Smooth muscle cell (in vitro differentiated cells): Measurements from ENCODE around the gene ZNF302. TPM values are rescaled to one million over a fixed set of nuclear protein-coding genes. Genes with fewer than 3 reads are reported as not detected.
"Not testable (repeated sequence)": the region's sequence is repeated elsewhere in the genome, so short reads cannot be mapped to it uniquely, and the experiment has no call there.

Experiments
- DNase-seq: peaks from one replicate; lab custom pipeline; 2025; ENCODE audit not compliant: unreplicated experiment; lab: John Stamatoyannopoulos, UW
- H2AFZ ChIP-seq: fragments of 200-600 bp; sonication (generic); 2 replicates; pipeline ENCODE4 v1.6.0; 2016; ENCODE audit warnings: antibody characterized with exemption, low read depth, mild to moderate bottlenecking
- H3F3A ChIP-seq: fragments of 200-600 bp; sonication (generic); 2 replicates; pipeline ENCODE4 v1.6.0; 2017; ENCODE audit warnings: antibody characterized with exemption, low read depth
- H3K27ac ChIP-seq: fragments of 200-600 bp; sonication (generic); 2 replicates; pipeline ENCODE4 v1.5.1; 2016; ENCODE audit warnings: low read depth, mild to moderate bottlenecking
- H3K27me3 ChIP-seq: fragments of 200-600 bp; sonication (generic); 2 replicates; pipeline ENCODE4 v1.6.1; 2016; ENCODE audit warnings: low read depth, mild to moderate bottlenecking
- H3K36me3 ChIP-seq: fragments of 200-600 bp; sonication (generic); 2 replicates; pipeline ENCODE4 v1.5.1; 2016; ENCODE audit warnings: low read depth
- H3K4me1 ChIP-seq: fragments of 200-600 bp; sonication (generic); 2 replicates; pipeline ENCODE4 v1.5.1; 2016; ENCODE audit warnings: low read depth
- H3K4me2 ChIP-seq: fragments of 200-600 bp; sonication (generic); 2 replicates; pipeline ENCODE4 v1.6.0; 2016; ENCODE audit warnings: mild to moderate bottlenecking
- H3K4me3 ChIP-seq: fragments of 200-600 bp; sonication (generic); 2 replicates; pipeline ENCODE4 v1.5.1; 2016; ENCODE audit warnings: mild to moderate bottlenecking
- H3K79me2 ChIP-seq: fragments of 200-600 bp; sonication (generic); 2 replicates; pipeline ENCODE4 v1.6.0; 2016; ENCODE audit warnings: low read depth, mild to moderate bottlenecking
- H3K9ac ChIP-seq: fragments of 200-600 bp; sonication (generic); 2 replicates; pipeline ENCODE4 v1.6.0; 2016; ENCODE audit warnings: low read depth
- H3K9me3 ChIP-seq: fragments of 200-600 bp; sonication (generic); replicated peaks from 2 replicates; pipeline ENCODE4 v1.5.1; 2016; ENCODE audit warnings: low read depth
- H4K20me1 ChIP-seq: fragments of 200-600 bp; sonication (generic); 2 replicates; pipeline ENCODE4 v1.6.0; 2016; ENCODE audit warnings: low read depth
- WGBS: methylation state at CpG from one replicate; pipeline ENCODE4 v1.1.7; 2016; ENCODE audit warnings: low lambda C conversion rate; 5-methylcytosine and 5-hydroxymethylcytosine counted together
- polyA plus RNA-seq: library from polyadenylated mRNA; unstranded; fragments of >200 nt; fragmentation: Nextera tagmentation; extraction: Ambion mirVana; gene quantifications from 2 replicates; pipeline ENCODE4 v1.2.1, GENCODE V29; 2016
- total RNA-seq: library from RNA; depleted of rRNA; stranded (reverse); fragments of >200 nt; gene quantifications from 2 replicates; pipeline ENCODE4 v1.2.3, GENCODE V29; 2014
- TF ChIP-seq, protein P1 (sequence below): fragments of 200-600 bp; sonication (generic); IDR thresholded peaks from 2 replicates; pipeline ENCODE4 v1.5.1; 2017; ENCODE audit warnings: borderline replicate concordance, mild to moderate bottlenecking, antibody characterized with exemption; ENCODE audit not compliant: insufficient read depth, poor library complexity, severe bottlenecking

ZNF302 gene
- total and polyA plus RNA-seq, 2 experiments from 2014 or later = 11.5 to 16.0 TPM

DNA sequence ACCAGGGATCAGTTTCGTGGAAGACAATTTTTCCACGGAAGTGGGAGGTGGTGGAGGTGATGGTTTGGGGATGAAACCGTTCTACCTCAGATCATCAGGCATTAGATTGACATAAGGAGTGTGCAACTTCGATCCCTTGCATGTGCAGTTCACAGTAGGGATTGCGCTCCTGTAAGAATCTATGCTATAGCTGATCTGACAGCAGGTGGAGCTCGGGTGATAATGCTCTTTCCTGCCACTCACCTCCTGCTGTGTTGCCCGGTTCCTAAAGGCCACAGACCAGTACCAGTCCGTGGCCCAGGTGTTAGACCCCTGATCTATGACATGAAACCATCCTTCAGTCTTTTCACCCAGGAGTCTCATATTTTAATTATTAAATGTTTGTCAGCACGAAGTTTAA, 4.0 kb downstream of the ZNF302 start:
- Histone ChIP-seq H3K27ac (no peak overlapping the region), H3K9me3 (peaks cover 8% of the 10 kb centered on the region), H3K4me3 (no peak overlapping the region), H3K9ac (no peak overlapping the region), H3K79me2 (peaks cover 12% of the 10 kb centered on the region), H3K4me2 (no peak overlapping the region), H4K20me1 (no peaks in the 10 kb centered on the region), H3F3A (no peaks in the 10 kb centered on the region), H2AFZ (no peak overlapping the region), H3K27me3 (no peaks in the 10 kb centered on the region), H3K4me1 (peaks cover 7% of the 10 kb centered on the region), H3K36me3 (peaks cover 59% of the 10 kb centered on the region)
- no peak for DNase-seq
- TF ChIP-seq, protein P1, sequence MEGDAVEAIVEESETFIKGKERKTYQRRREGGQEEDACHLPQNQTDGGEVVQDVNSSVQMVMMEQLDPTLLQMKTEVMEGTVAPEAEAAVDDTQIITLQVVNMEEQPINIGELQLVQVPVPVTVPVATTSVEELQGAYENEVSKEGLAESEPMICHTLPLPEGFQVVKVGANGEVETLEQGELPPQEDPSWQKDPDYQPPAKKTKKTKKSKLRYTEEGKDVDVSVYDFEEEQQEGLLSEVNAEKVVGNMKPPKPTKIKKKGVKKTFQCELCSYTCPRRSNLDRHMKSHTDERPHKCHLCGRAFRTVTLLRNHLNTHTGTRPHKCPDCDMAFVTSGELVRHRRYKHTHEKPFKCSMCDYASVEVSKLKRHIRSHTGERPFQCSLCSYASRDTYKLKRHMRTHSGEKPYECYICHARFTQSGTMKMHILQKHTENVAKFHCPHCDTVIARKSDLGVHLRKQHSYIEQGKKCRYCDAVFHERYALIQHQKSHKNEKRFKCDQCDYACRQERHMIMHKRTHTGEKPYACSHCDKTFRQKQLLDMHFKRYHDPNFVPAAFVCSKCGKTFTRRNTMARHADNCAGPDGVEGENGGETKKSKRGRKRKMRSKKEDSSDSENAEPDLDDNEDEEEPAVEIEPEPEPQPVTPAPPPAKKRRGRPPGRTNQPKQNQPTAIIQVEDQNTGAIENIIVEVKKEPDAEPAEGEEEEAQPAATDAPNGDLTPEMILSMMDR = no peak
- 99% methylated on average over 9 of the region's 9 CpGs for WGBS

DNA sequence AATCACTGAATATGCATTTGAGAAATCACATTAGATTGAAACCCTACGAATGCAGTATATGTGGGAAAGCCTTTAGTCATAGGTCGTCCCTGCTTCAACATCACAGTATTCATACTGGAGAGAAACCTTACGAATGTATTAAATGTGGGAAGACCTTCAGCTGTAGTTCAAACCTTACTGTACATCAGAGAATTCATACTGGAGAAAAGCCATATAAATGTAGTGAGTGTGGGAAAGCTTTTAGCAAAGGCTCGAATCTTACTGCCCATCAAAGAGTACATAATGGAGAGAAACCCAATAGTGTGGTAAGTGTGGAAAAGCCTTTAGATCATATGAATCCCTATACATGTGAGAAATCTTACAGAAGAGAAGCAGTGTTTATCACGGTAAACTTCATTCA, 7.8 kb downstream of the ZNF302 start:
- WGBS = 96% methylated on average over 5 of the region's 5 CpGs
- H3K36me3 ChIP-seq = peaks cover 46% of the 10 kb centered on the region

DNA sequence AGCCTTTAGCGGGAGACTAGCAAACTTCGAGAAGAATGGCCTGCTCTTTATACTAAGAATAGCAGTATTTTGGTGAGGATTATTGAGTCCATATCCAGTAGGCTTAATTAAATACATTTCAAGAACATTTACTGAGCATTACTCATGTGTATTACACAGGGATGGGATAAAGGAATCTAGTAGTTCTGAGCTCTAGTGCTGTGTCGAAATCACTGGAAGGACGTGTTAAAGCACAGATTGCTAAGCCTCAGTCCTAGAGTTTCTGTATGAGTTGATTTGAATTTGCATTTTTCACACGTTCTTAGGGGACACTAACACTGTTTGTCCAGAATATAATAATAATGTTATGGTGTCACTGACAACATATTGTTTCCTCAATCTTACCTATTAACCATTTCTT, 9.0 kb downstream of the ZNF302 start:
- no peaks in the 10 kb centered on the region for H3K27me3 ChIP-seq
- no peaks in the 10 kb centered on the region for H3K4me1 ChIP-seq
- H3K4me3 ChIP-seq = no peak overlapping the region
- no peak overlapping the region for H3K27ac ChIP-seq
- 94% methylated on average over 5 of the region's 5 CpGs for WGBS
- no peak overlapping the region for H2AFZ ChIP-seq
- H3K9me3 ChIP-seq = peaks cover 11% of the 10 kb centered on the region
- TF ChIP-seq, protein P1 = no peak
- H3K9ac ChIP-seq = no peak overlapping the region
- no peaks in the 10 kb centered on the region for H3K79me2 ChIP-seq
- H3K36me3 ChIP-seq = peaks cover 36% of the 10 kb centered on the region
- no peaks in the 10 kb centered on the region for H3F3A ChIP-seq
- H3K4me2 ChIP-seq = no peak overlapping the region
- DNase-seq = no peak
- H4K20me1 ChIP-seq = no peaks in the 10 kb centered on the region

More for the DNA sequence above, 7.8 kb downstream of the ZNF302 start:
- DNase-seq, H3K27ac ChIP-seq, H2AFZ ChIP-seq, H3K79me2 ChIP-seq, H3K4me3 ChIP-seq, H3F3A ChIP-seq, H3K9ac ChIP-seq, H3K4me1 ChIP-seq, H3K4me2 ChIP-seq, H3K27me3 ChIP-seq, H4K20me1 ChIP-seq: not testable (repeated sequence)
- peaks cover 11% of the 10 kb centered on the region for H3K9me3 ChIP-seq

DNA sequence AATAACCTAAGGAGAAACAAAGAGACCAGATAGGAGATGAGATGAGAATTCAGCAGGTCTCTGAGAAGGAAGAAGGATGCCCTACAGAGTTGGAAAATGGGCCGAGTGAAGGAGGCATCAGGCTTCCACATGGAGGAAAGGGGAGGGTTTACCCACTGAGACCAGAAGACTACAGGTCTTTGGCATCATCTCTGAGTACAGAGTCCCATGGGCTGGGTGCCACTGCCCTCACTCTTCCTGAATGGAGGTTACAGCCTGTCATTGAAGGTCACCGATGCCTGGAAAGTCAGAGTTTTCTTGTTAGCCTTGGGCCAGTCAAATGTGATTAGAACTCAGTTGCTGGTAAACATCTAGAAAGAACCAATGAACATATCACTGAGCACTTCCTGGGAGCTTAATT, 9.9 kb downstream of the ZNF302 start:
- Histone ChIP-seq H3K9ac (no peak overlapping the region), H3K27ac (no peak overlapping the region), H3K9me3 (peaks cover 11% of the 10 kb centered on the region), H2AFZ (no peak overlapping the region), H3K27me3 (no peaks in the 10 kb centered on the region), H3K4me2 (no peak overlapping the region), H4K20me1 (no peaks in the 10 kb centered on the region), H3K4me3 (no peak overlapping the region), H3K79me2 (no peaks in the 10 kb centered on the region), H3F3A (no peaks in the 10 kb centered on the region), H3K36me3 (peaks cover 28% of the 10 kb centered on the region), H3K4me1 (no peaks in the 10 kb centered on the region)
- WGBS = 41% methylated on average over 2 of the region's 2 CpGs
- TF ChIP-seq, protein P1 = no peak
- DNase-seq = no peak
